C4-2B (cell line): ENCODE measurements around the gene HIPK3.
"Not testable (repeated sequence)": the region's sequence is repeated elsewhere in the genome, so short reads cannot be mapped to it uniquely, and the experiment has no call there.

ENCODE experiments used
- H3K27ac ChIP-seq: fragments of 450-650 bp; 2 replicates; pipeline ENCODE4 v1.5.1; 2017
- CTCF ChIP-seq: fragments of 450-650 bp; conservative IDR thresholded peaks from 2 replicates; pipeline ENCODE4 v1.5.1; 2017; ENCODE audit warnings: mild to moderate bottlenecking
- ZFX ChIP-seq: fragments of 450-650 bp; IDR thresholded peaks from 2 replicates; pipeline ENCODE4 v1.6.1; 2017

HIPK3 gene

DNA sequence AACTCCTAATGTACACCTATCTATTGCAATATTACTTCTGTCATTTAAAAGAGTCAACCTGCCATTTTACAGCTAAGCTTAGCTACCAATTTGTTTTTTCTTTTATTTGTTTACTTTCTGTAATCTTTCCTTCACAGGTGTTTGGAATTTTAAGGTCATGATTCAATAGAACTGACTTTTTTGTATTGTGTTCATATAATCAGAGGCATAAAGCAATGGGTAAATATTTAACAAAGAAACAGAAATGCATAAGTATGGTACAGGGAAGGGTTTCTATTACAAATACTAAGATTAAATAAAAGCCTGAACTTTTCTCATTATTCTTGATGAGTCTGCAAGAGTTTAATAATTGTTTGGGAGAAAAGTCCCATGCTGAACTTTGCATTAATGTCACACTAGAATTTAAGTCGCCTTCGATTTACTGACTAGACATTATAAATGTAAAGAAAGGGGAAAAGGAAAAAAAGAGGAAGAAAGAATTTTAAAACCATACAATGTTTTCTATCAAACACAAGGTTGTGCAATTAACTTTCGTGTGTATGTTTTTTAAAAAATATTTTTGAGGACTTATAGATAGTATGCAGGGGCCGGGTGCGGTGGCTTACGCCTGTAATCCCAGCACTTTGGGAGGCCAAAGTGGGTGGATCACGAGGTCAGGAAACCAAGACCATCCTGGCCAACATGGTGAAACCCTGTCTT, 35.0 kb upstream of the HIPK3 start:
- no peak for TF ChIP-seq ZFX
- TF ChIP-seq CTCF, result no peak
- H3K27ac ChIP-seq, result no peak overlapping the region

GRCh38 chr11:33225371-33225770, 31.8 kb upstream of the HIPK3 start:
- no peak for TF ChIP-seq ZFX
- no peak for TF ChIP-seq CTCF
- no peak overlapping the region for H3K27ac ChIP-seq

- no peak for TF ChIP-seq CTCF
- TF ChIP-seq ZFX, result no peak
- H3K27ac ChIP-seq, result no peak overlapping the region
These were observed 29.5 kb upstream of the HIPK3 start for GRCh38 chr11:33227578-33228261.

DNA sequence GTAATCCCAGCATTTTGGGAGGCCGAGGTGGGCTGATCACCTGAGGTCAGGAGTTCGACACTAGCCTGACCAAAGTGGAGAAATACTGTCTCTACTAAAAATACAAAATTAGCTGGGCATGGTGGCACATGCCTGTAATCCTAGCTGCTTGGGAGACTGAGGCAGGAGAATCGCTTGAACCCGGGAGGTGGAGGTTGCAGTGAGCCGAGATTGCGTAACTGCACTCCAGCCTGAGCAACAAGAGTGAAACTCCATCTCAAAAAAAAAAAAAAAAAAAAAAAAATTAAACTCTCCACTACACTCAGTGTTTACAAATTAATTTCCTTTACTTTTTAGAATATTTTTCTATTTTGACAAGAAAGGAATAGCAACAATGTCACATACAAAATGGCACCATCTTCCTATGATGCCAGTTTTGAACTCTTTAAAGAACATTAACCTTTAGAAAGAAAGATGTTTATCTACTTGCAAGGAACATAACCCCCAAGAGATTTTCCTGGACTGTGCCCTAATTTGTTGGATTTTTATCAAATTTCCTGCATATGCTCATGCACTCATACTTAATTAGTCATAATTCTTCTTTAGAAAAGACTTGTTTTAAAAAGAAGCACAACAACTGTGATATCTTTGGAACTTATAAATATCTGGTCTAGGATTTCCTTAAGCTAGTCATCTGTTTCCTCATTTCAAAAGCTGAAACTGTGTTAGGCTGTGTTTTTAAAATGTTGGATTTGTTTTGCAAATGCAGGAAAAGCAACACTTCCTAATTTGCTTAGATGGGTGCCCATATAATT, 22.6 kb upstream of the HIPK3 start:
- TF ChIP-seq ZFX, result no peak
- no peak for TF ChIP-seq CTCF
- H3K27ac ChIP-seq, result no peak overlapping the region

DNA sequence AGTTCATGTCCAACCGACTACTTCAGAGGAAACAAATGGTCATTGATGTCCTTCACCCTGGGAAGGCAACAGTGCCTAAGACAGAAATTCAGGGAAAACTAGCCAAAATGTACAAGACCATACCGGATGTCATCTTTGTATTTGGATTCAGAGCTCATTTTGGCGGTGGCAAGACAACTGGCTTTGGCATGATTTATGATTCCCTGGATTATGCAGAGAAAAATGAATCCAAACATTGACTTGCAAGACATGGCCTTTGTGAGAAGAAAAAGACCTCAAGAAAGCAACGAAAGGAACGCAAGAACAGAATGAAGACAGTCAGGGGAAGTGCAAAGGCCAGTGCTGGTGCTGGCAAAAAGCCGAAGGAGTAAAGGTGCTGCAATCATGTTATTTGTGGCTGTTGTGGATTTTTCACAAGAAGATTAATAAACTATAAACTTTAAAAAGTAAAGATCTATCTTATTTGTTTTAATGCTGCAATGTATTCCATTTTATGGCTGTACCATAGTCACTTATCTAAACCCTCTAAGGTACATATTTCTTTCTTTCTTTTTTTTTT, 20.1 kb upstream of the HIPK3 start:
- TF ChIP-seq CTCF, result no peak
- no peak for TF ChIP-seq ZFX
- H3K27ac ChIP-seq, result no peak overlapping the region

DNA sequence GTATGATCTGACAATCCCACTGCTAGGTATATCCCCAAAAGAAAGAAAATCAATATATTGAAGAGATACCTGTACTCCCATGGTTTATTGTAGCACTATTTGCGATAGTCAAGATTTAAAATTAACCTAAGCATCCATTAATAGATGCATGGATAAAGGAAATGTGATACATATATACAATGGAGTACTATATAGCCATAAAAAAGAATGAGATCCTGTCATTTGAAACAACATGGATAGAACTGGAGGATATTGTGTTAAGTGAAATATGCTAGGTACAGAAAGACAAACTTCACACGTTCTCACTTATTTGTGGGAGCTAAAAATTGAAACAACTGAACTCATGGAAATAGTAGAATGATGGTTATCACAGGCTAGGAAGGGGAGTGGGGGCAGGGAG, 14.6 kb upstream of the HIPK3 start:
- no peak overlapping the region for H3K27ac ChIP-seq
- TF ChIP-seq ZFX (no peak), CTCF (no peak)

GRCh38 chr11:33243654-33244053, 13.5 kb upstream of the HIPK3 start:
- not testable (repeated sequence) for H3K27ac ChIP-seq
